DMS 273 treated with DMSO at 0.1 percent for 48 hours (cell line): Measurements from ENCODE around the gene AK6.
"Not testable (repeated sequence)": the region's sequence is repeated elsewhere in the genome, so short reads cannot be mapped to it uniquely, and the experiment has no call there.

Experiments
- DNase-seq: peaks from one replicate; lab custom pipeline; 2025; lab: John Stamatoyannopoulos, UW

Gene AK6

DNA sequence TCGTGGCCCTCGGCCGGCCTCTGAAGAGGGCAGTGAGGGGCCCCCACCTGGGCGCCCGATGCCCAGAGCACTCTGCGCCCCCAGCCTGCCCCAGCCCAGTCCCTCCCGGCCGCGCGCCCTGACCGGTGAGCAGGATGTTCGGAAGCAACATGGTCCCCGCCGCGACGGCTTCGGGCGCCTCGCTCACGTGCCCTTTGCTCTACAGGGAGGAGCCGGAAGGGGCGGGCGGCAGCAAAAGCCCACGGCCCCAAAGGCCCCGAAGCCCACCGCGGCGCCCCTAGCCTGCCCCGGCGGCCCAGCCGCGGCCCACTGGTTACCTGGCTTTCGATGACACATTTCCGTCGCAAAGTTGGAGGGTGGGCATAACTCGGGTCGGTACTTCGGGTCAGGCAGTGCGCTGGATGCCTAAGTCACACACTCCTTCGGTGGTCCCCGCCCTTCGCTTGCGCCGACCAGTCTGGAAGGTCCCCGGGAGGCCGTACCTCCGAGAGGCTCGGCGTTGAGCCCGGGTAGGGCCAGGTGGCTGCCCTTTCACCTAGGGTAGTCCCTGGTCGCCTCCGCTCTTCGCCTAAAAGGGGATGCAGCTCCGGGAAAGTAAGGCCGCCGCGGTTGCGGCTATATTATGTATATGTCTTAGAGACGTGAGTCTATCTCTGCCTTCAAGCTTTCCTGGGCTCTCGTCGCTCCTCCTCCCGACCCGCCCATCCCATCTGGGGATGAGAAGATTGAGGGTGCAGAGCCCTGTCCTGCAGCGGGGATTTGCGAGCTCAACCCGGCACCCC lies at the start of gene AK6, which contains the start of the genes RAD17 and TAF9:
TSS of gene AK6 (minus strand) at position 181 of the 782 bp plus-strand sequence. CDS start at position 151, 30 bp downstream.
TSS of gene RAD17 (plus strand) at position 479 of the 782 bp plus-strand sequence. CDS start 2,391 bp downstream, outside the sequence.
TSS of gene TAF9 (minus strand) at position 181 of the 782 bp plus-strand sequence. CDS start 3,783 bp downstream, outside the sequence.
- peak; percentile 91 for DNase-seq

DNA sequence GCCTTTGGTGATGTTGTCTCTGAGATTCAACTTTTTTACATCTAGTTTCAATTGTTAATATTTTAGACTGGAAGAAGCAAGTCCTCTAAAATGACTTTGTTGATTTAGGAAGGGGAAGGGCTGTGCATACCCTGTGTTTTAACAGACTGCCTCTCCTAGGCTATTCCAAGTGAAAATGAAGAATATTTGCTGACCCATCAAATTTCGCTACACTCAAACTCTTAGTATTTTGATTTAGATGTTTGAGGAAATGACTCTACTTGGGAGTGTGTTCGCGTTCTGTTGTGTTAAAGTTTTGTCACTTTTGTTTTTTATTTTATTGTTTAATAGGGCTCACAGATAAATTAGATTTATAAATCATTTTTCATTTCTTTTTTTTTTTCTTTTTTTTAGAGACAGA lies 49.2 kb upstream of the AK6 start:
- no peak for DNase-seq

DNA sequence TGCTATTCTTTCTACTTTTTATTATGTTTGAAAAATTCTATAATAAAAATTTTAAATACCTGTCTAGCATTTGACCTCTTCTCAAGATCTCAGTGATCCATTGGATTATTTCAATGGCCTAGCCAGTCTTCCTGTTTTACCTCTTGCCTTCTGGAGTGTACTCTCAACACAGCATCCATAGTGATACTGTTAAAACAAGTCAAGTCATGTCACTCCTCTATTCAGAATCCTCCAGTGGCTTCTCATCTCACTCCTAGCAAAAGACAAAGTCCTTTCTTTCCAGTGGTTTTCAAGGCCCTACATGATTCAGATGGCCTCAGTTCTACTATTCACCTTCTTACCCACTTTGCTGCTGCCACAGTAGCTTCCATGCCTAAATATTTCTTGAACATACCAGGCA lies 47.4 kb upstream of the AK6 start:
- DNase-seq, result no peak

DNA sequence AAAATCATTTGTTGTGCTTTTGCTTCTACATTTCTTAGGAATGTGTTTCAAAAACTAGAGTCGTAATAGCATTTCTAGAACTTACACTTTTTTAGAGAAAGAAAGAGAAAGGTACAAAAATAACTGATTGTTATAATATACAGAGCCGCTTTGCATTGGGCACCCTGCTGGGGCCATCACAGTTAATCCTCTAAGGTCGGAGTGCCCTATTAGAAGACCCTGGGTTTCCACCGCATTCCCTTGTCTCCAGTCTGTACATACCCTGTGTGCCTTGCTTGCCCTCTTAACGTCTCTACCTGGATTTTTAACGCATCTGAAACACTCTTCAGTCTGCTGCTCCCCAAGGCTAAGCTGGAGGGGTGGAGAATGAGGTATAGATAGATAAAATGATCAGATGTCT lies 46.9 kb upstream of the AK6 start:
- DNase-seq, result no peak

DNA sequence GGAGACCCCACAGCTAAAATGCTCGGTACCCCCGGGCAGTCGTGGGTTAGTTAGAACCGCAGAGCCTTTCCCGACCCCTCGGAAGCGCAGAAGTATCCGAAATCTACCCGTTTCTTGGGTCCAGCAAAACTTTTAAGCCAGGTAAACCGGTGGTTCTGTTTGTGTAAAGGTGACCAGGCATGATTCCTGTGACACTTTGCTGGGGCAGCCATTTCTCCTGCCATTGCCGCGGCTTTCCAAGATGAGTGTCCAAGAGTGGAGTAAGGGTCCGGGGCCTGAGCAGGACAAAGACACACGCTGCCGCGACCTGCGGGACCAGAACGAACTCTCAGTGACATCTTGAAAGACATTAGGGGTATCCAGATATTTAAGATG lies 46.3 kb upstream of the AK6 start:
- no peak for DNase-seq

DNA sequence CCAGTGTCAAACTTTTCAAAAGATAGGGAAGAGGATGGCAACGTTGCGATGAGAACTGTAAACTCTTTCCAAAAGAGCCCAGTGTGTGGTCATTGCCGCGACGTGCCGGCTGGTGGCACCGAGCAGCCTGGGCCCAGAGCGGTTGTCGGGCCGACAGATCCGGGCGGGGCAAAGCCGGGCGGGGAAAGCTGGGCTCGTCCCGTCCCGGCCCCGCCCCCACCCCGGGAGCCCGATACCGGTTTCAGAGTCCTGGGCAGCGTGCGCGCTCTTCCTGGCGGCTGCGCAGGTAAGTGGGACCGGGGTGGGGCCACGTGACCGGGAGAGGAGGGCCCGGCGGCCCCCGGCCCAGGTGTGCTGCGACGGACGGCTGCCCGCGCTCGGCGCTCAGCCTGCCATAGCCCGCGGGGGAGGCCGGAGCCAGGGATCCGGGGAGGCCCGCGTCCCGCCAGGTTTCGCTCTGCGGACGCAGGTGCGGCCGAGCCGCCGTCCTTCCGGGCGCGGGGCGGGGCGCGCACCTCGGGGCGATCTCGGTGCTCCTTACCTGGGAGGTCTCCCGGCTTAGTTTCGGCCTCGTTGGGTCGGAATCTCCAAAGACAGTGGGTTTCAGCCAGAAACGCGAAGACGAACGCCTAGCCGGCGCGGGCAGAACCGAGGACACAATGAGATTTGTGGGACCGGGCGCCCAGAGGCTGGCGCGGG lies 45.7 kb upstream of the AK6 start, which contains the start of gene MARVELD2:
TSS of gene MARVELD2 (plus strand) at position 232 of the 699 bp plus-strand sequence. CDS start 4,270 bp downstream, outside the sequence.
- DNase-seq, result no peak

DNA sequence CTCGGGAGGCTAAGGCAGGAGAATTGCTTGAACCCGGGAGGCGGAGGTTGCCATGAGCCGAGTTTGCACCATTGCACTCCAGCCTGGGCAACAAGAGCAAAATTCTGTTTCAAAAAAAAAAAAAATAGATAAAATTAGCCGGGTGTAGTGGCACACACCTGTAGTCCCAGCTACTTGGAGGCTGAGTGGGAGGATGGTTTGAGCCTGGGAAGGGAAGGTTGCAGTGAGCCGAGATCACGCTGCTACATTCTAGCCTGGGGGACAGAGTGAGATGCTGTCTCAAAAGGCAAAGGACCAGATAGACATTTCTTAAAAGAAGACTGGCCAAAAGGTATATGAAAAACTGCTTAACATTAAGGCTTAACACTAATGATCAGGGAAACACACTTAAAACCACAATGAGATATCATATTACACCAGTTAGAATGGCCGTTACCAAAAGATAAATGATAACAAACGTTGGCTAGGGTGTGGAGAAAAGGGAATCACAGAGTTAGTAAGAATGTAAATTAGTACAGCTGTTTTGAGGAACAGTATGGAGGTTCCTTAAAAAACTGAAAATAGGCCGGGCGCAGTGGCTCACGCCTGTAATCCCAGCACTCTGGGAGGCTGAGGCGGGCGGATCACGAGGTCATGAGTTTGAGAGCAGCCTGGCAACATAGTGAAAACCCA lies 35.5 kb upstream of the AK6 start:
- no peak for DNase-seq

DNA sequence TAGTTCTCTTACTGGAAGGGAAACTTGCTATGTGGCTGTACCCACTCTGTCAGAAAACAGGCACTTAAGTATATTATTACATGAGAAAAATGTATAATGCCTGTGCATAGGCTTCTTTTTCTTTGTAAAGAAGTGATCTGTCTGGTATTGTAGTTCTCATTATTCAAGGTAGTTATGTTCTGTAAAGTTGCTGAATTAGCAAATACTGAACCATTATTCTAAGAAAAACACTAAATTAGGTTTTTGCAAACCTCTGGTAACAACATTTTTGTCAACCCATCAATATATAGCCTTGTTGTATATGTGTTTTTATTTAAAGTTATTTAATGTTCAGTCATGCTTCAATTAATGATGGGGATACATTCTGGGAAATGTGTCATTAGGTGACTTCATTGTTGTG lies 9.1 kb upstream of the AK6 start:
- no peak for DNase-seq

DNA sequence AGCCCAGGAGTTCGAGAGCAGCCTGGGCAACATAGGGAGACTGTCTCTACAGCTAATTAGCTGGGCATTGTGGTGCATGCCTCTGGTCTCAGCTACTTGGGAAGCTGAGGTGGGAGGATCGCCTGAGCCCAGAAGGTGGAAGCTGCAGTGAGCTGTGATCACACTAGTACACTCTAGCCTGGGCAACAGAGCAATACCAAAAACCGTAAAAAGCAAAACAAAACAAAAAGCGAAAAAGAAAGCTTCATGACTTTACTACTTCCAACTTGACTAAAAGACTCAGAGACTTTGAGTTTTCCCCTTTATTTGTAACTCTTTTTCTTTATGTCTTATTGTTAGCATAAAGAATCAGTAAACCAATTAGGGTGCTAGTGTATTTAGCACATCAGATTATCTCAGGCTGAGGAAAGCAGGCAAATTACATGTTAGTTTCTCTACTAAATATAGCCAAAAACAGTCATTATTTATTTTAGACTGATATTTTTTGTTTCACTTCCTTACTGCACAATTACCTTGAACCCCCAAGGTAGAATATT lies 5.7 kb upstream of the AK6 start:
- no peak for DNase-seq

DNA sequence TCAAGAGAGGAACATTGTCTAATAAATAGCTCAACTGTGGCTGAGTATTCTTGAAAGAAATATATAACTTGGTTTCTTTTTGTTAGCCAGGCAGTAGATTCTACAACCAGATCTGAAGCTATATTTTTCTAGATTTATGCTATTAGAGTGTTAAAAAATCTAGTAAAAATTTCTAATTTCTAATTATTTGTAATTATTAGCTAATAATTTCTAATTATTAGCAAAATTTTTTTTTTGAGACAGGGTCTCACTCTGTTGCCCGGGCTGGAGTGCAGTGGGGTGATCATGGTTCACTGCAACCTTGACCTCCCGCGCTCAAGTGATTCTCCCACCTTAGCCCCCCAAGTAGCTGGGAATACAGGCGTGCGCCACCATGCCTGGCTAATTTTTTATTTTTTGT lies 3.1 kb upstream of the AK6 start:
- no peak for DNase-seq

DNA sequence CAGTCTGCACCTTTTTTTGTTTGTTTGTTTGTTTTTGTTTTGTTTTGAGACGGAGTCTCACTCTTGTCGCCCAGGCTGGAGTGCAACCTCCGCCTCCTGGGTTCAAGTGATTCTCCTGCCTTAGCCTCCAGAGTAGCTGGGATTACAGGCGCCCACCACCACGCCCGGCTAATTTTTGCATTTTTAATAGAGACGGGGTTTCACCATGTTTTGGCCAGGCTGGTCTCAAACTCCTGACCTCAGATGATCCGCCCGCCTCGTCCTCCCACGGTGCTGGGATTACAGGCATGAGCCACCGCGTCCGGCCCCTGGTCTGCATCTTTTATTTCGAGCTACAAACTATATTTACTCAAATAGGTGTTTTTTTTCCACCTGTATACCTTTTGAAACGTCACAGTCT lies 1.0 kb upstream of the AK6 start:
- not testable (repeated sequence) for DNase-seq

DNA sequence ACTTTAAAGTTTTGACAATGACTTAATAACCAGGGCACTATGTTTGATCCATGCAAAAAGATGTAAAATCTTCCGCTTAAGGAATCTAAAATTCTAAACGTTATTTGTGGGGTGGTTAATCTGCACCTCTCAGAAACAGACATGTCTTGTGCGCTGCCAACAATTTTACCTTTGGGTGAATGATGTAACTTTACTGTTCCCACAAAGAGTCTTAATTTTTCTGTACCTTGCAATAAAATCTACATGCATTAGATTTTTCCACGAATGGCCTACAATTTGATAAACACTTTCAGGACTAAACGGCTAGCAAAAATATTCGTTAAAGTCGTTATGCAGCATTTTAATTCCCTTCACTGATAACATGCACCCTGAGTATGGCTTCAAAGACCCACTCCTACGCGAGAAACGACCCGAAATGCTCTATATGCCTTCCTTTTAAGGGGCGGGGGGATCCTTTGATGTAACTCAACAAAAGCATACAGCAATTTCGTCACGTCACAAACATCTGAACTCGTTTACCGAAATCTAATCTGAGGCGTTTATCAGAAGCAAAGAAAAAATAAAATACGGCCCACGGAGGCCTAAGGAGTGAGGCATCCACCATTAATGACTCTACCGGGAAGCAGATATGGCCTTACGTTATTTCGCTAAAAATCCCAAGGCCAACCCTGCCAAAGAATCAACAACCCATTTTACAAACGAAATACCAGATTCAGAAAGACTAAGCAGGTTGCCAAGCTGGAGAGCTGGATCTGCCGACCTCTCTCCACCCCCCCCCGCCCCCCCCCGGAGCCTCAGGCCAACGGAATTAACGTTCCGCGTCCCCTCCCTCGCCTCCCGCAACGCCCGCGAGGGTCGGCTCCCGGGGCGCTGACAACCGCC lies 621 bp downstream of the AK6 start:
- DNase-seq, result no peak

DNA sequence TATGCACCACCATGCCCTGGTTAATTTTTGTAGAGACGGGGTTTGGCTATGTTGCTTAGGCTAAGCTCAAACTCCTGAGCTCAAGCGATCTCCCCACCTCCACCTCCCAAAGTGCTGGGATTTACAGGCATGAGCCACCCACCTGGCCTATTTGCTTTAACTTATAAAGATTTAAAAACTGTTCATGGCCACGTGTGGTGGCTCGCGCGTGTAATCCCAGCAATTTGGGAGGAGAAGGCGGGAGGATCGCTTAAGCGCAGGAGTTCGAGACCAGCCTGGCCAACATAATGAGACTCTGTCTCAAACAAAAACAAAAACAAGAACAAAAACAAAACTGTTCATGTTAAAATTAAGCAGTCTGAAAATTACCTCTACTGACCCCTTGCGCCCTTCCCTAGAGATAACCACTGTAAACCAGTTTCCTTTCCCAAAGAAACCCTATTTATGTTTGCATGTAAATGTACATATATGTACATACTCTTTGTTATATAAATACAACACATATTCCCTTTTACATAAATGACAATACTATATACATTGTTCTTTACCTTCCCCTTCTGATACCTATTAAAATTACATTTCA lies 1.5 kb downstream of the AK6 start:
- DNase-seq, result no peak

DNA sequence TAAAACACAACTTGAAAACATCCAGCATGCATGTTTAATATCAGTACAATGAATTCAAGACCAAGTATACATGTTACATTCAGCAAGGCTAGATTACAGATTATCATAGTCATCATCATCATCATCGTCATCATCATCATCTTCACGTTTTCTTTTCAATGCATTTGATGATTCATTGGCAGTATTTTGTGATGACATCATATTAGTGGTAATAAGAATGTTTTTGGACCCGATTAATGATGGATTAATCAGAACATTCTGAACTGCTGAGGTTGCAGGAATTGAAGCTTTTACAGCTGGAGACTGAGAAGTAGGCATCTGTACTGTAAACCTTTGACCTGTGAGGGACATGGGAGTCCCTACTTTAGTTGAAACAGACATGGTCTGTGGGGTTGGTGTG lies 4.5 kb downstream of the AK6 start:
- DNase-seq, result no peak

DNA sequence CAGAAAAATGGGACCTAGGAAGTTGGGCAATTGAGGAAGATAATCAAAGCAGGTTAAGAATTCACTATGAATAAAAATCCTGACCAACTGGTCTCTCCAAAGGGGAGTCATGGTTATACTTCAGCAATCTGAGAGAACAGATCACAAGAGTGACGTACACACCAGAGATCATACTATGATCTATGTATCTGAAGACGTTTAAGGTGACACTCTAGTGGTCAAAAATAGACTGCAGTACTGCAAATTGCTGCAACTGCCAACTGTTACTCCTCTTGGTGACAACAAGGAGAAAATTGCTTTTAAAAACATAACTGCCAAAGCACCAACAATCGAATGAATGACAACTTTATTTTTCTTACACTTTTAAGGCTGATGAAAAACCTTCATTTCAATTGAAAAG lies 4.9 kb downstream of the AK6 start:
- DNase-seq, result no peak

DNA sequence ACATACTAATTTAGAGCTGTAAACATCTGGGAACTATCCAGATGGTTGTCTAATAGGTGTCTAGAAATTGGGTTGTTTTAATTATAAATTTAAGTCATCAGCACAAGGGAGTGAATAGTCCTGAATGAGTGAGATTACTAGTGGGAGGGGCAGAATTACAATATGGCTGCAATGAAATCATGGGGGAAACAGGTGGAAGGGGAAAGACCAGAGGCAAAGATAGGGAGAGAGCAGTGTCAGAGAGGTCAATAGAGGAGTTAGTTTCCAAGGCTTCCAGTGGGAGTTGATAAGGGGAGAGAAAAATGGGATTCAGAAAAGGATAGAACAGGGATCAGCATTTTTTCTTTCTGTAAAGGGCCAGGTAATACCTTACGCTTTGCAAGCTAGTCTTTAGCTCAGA lies 8.9 kb downstream of the AK6 start:
- no peak for DNase-seq

DNA sequence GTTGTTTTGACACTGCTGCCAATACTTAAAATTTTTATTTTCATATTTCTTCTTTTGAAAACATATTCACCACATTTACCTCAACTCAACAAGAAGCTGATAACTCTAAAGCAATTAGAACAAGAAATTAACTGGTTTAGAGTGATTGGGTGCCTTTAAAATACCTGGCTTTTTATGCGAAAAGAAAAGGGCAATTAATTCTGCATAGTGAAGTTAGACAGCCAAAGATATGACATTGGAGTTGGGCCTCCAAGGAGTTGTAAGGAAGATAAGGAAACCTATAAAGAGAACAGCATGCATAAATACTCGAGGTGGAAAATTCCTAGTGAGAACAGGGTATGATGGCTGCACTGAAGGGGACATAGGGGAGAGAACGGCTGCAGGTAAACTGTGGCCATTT lies 9.6 kb downstream of the AK6 start:
- DNase-seq, result no peak

DNA sequence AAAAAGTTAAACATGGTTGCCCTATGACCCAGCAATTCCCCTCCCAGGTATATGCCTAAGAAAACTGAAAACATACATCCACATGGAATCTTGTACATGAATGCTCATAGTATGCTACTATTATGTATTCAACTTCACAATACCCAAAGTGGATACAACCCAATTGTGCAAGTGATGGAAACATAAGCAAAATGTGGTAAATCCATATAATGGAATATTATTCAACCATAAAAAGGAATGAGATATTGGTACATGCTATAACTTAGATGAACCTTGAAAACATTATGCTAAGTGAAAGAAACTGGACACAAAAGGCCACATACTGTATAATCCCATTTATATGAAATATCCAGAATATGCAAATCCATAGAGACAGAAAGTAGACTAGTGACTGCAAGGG lies 18.7 kb downstream of the AK6 start:
- no peak for DNase-seq

DNA sequence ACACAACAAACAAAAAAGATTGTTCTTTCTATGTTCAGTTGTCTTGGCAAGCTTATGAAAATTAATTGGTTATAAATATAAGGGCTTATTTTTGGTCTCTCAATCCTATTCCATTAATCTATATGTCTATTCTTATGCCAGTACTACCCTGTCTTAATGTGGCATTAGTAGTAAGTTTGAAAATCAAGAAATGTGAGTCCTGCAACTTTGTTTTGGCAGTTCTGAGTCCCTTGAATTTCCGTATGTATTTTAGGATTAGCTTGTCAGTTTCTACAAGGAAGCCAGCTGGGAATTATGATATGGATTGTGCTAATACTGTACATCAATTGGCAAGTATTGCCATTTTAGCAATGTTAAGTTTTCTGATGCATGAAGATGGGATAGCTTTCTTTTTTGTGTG lies 26.2 kb downstream of the AK6 start:
- DNase-seq, result no peak

DNA sequence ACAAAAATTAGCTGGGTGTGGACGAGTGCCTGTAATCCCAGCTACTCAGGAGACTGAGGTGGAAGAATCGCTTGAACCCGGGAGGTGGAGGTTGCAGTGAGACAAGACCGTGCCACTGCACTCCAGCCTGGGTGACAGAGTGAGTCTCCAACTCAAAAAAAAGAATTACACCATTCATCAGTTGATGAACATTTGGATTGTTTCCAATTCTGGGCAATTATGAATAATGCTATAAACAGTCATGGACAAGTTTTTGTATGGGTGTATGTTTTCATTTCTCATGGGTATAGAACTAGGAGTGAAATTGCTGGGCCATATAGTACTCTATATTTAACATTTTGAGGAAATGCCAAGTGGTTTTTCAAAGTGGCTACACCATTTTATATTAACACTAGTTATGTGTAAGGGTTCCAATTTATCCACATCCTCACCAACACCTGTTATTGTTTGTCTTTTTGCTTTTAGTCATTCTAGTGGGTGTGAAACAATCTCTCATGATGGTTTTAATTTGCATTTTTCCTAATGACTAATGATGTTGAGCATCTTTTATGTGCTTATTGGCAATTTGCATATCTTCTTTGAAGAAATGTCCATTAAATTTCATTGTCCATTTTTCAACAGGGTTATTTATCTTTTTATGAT lies 27.7 kb downstream of the AK6 start:
- DNase-seq, result no peak
